ENCODE data around the gene PTPN2. TPM values are rescaled to one million over a fixed set of nuclear protein-coding genes. Genes with fewer than 3 reads are reported as not detected.

Gene PTPN2
- total and polyA plus RNA-seq, 2 donors = 27.0 to 36.9 TPM

GRCh38 chr18:12841070-12841469, 43.0 kb downstream of the PTPN2 start:
- WGBS = 95% methylated on average over 6 of the region's 6 CpGs
- Histone ChIP-seq H3K36me3 (ENCODE audit: insufficient read depth) (no peaks in the 10 kb centered on the region), H3K4me1 (ENCODE audit: insufficient read depth) (peaks cover 3% of the 10 kb centered on the region), H3K4me3 (ENCODE audit: low read depth, low read length) (no peak overlapping the region), H3K27ac (ENCODE audit: low read depth) (no peak overlapping the region)
- no peak for DNase-seq (ENCODE audit: extremely low spot score)

- Histone ChIP-seq H3K4me1 (ENCODE audit: insufficient read depth) (peaks cover 3% of the 10 kb centered on the region), H3K36me3 (ENCODE audit: insufficient read depth) (no peaks in the 10 kb centered on the region), H3K4me3 (ENCODE audit: low read depth, low read length) (no peak overlapping the region), H3K27ac (ENCODE audit: low read depth) (no peak overlapping the region)
- DNase-seq (ENCODE audit: extremely low spot score) = no peak
- WGBS = 93% methylated on average over 3 of the region's 3 CpGs
Observed at GRCh38 chr18:12840382-12840781, 43.7 kb downstream of the PTPN2 start.

- peaks cover 3% of the 10 kb centered on the region for H3K4me1 ChIP-seq (ENCODE audit: insufficient read depth)
- H3K36me3 ChIP-seq (ENCODE audit: insufficient read depth) = no peaks in the 10 kb centered on the region
- 93% methylated on average over 1 of the region's 1 CpG for WGBS
- no peak overlapping the region for H3K4me3 ChIP-seq (ENCODE audit: low read depth, low read length)
- peak overlapping the region; percentile 35 for H3K27ac ChIP-seq (ENCODE audit: low read depth)
- no peak for DNase-seq (ENCODE audit: extremely low spot score)
Observed at GRCh38 chr18:12839526-12840196, 44.4 kb downstream of the PTPN2 start.

- no peak for DNase-seq (ENCODE audit: extremely low spot score)
- 59% methylated on average over 2 of the region's 2 CpGs for WGBS
- no peak overlapping the region for H3K27ac ChIP-seq (ENCODE audit: low read depth)
Observed at GRCh38 chr18:12839057-12839525, 44.9 kb downstream of the PTPN2 start.

GRCh38 chr18:12838178-12838634, 45.8 kb downstream of the PTPN2 start:
- H3K27ac ChIP-seq (ENCODE audit: low read depth) = peak overlapping the region; percentile 85
- WGBS = 50% methylated on average over 4 of the region's 4 CpGs
- no peak for DNase-seq (ENCODE audit: extremely low spot score)
- H3K4me1 ChIP-seq (ENCODE audit: insufficient read depth) = peaks cover 3% of the 10 kb centered on the region
- H3K36me3 ChIP-seq (ENCODE audit: insufficient read depth) = no peaks in the 10 kb centered on the region
- no peak overlapping the region for H3K4me3 ChIP-seq (ENCODE audit: low read depth, low read length)

More at GRCh38 chr18:12839057-12839525, 44.9 kb downstream of the PTPN2 start:
- no peaks in the 10 kb centered on the region for H3K36me3 ChIP-seq (ENCODE audit: insufficient read depth)
- H3K4me3 ChIP-seq (ENCODE audit: low read depth, low read length) = no peak overlapping the region
- peaks cover 3% of the 10 kb centered on the region for H3K4me1 ChIP-seq (ENCODE audit: insufficient read depth)

- H3K27ac ChIP-seq (ENCODE audit: low read depth) = no peak overlapping the region
- DNase-seq (ENCODE audit: extremely low spot score) = no peak
- peaks cover 3% of the 10 kb centered on the region for H3K4me1 ChIP-seq (ENCODE audit: insufficient read depth)
- H3K4me3 ChIP-seq (ENCODE audit: low read depth, low read length) = no peak overlapping the region
- no peaks in the 10 kb centered on the region for H3K36me3 ChIP-seq (ENCODE audit: insufficient read depth)
Observed at GRCh38 chr18:12837747-12838146, 46.3 kb downstream of the PTPN2 start.

- DNase-seq (ENCODE audit: extremely low spot score) = no peak
- Histone ChIP-seq H3K4me1 (ENCODE audit: insufficient read depth) (peaks cover 3% of the 10 kb centered on the region), H3K27ac (ENCODE audit: low read depth) (no peak overlapping the region), H3K36me3 (ENCODE audit: insufficient read depth) (no peaks in the 10 kb centered on the region), H3K4me3 (ENCODE audit: low read depth, low read length) (no peak overlapping the region)
- WGBS = 78% methylated on average over 5 of the region's 5 CpGs
Observed at GRCh38 chr18:12836551-12836950, 47.5 kb downstream of the PTPN2 start.

- Histone ChIP-seq H3K27ac (ENCODE audit: low read depth) (no peak overlapping the region), H3K36me3 (ENCODE audit: insufficient read depth) (peaks cover 4% of the 10 kb centered on the region)
- WGBS = 97% methylated on average over 4 of the region's 4 CpGs
Observed at GRCh38 chr18:12828116-12829051, 55.7 kb downstream of the PTPN2 start.

GRCh38 chr18:12827588-12827987, 56.4 kb downstream of the PTPN2 start:
- peaks cover 4% of the 10 kb centered on the region for H3K36me3 ChIP-seq (ENCODE audit: insufficient read depth)
- 96% methylated on average over 3 of the region's 3 CpGs for WGBS
- no peaks in the 10 kb centered on the region for H3K4me1 ChIP-seq (ENCODE audit: insufficient read depth)
- no peak overlapping the region for H3K27ac ChIP-seq (ENCODE audit: low read depth)
- H3K4me3 ChIP-seq (ENCODE audit: low read depth, low read length) = no peak overlapping the region
- no peak for DNase-seq (ENCODE audit: extremely low spot score)

More at GRCh38 chr18:12828116-12829051, 55.7 kb downstream of the PTPN2 start:
- DNase-seq (ENCODE audit: extremely low spot score) = no peak
- Histone ChIP-seq H3K4me3 (ENCODE audit: low read depth, low read length) (no peak overlapping the region), H3K4me1 (ENCODE audit: insufficient read depth) (no peaks in the 10 kb centered on the region)

- WGBS = 97% methylated on average over 2 of the region's 2 CpGs
- no peak overlapping the region for H3K4me3 ChIP-seq (ENCODE audit: low read depth, low read length)
- no peak overlapping the region for H3K27ac ChIP-seq (ENCODE audit: low read depth)
- H3K36me3 ChIP-seq (ENCODE audit: insufficient read depth) = peaks cover 4% of the 10 kb centered on the region
- no peaks in the 10 kb centered on the region for H3K4me1 ChIP-seq (ENCODE audit: insufficient read depth)
- no peak for DNase-seq (ENCODE audit: extremely low spot score)
Observed at GRCh38 chr18:12825230-12825629, 58.8 kb downstream of the PTPN2 start.

GRCh38 chr18:12823892-12824291, 60.1 kb downstream of the PTPN2 start:
- 95% methylated on average over 2 of the region's 2 CpGs for WGBS
- no peak for DNase-seq (ENCODE audit: extremely low spot score)
- H3K4me1 ChIP-seq (ENCODE audit: insufficient read depth) = no peaks in the 10 kb centered on the region
- peaks cover 4% of the 10 kb centered on the region for H3K36me3 ChIP-seq (ENCODE audit: insufficient read depth)
- H3K4me3 ChIP-seq (ENCODE audit: low read depth, low read length) = no peak overlapping the region
- H3K27ac ChIP-seq (ENCODE audit: low read depth) = no peak overlapping the region

- Histone ChIP-seq H3K36me3 (ENCODE audit: insufficient read depth) (no peaks in the 10 kb centered on the region), H3K27ac (ENCODE audit: low read depth) (no peak overlapping the region), H3K4me1 (ENCODE audit: insufficient read depth) (no peaks in the 10 kb centered on the region), H3K4me3 (ENCODE audit: low read depth, low read length) (no peak overlapping the region)
- WGBS = 69% methylated on average over 3 of the region's 3 CpGs
- no peak for DNase-seq (ENCODE audit: extremely low spot score)
Observed at GRCh38 chr18:12821408-12821807, 62.6 kb downstream of the PTPN2 start.

- Histone ChIP-seq H3K4me3 (ENCODE audit: low read depth, low read length) (no peak overlapping the region), H3K36me3 (ENCODE audit: insufficient read depth) (no peaks in the 10 kb centered on the region), H3K4me1 (ENCODE audit: insufficient read depth) (no peaks in the 10 kb centered on the region), H3K27ac (ENCODE audit: low read depth) (no peak overlapping the region)
- 30% methylated on average over 6 of the region's 6 CpGs for WGBS
- no peak for DNase-seq (ENCODE audit: extremely low spot score)
Observed at GRCh38 chr18:12820506-12820905, 63.5 kb downstream of the PTPN2 start.

GRCh38 chr18:12819841-12820240, 64.2 kb downstream of the PTPN2 start:
- 64% methylated on average over 5 of the region's 5 CpGs for WGBS
- H3K27ac ChIP-seq (ENCODE audit: low read depth) = no peak overlapping the region
- H3K36me3 ChIP-seq (ENCODE audit: insufficient read depth) = no peaks in the 10 kb centered on the region
- no peak for DNase-seq (ENCODE audit: extremely low spot score)
- H3K4me3 ChIP-seq (ENCODE audit: low read depth, low read length) = no peak overlapping the region
- H3K4me1 ChIP-seq (ENCODE audit: insufficient read depth) = no peaks in the 10 kb centered on the region
